Testis (tissue), 2 donors: ENCODE measurements around the gene PCBP4.

ENCODE experiments used
- POLR2A ChIP-seq: fragments of 450-650 bp; IDR thresholded peaks from one replicate; pipeline ENCODE4 v1.6.1; 2017; ENCODE audit warnings: antibody characterized with exemption, mild to moderate bottlenecking, moderate library complexity
- TF ChIP-seq, protein P1 (sequence below), 3 experiments: fragments of 450-650 bp in 2 of 3; fragments of 200-600 bp in 1 of 3; sonication (generic) in 1 of 3; IDR thresholded peaks; one replicate each; pipeline ENCODE4 v1.5.1; 2016 to 2019; ENCODE audit warnings: antibody characterized with exemption in 3 of 3, mild to moderate bottlenecking in 2 of 3, moderate library complexity in 1 of 3

DNA sequence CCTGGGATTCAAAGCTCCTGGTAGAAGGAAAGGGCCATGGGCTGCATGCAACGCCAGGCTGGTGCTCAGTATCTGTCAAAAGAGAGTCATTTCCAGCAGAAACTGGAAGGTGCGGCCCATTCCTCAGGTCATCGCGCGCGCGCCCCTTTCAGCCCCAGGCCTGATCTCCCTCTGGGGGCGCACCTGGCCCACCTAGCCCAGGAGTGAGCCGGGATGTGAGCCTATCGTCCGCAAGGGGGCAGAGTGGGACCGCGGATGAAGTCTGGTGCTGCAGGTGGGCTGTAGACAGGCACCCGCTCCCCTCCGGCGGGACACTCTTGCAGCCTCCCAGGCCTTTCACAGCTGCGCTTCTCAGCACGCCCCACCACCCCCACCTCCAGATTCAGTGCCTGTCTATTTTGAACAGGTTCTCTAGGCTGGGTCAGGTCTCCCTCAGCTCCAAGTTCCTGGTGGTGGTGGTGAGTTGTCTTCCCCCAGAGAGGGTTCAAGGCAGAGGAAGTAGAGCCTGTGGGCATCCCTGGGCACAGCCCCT lies 34.3 kb upstream of the PCBP4 start:
- TF ChIP-seq, protein P1, sequence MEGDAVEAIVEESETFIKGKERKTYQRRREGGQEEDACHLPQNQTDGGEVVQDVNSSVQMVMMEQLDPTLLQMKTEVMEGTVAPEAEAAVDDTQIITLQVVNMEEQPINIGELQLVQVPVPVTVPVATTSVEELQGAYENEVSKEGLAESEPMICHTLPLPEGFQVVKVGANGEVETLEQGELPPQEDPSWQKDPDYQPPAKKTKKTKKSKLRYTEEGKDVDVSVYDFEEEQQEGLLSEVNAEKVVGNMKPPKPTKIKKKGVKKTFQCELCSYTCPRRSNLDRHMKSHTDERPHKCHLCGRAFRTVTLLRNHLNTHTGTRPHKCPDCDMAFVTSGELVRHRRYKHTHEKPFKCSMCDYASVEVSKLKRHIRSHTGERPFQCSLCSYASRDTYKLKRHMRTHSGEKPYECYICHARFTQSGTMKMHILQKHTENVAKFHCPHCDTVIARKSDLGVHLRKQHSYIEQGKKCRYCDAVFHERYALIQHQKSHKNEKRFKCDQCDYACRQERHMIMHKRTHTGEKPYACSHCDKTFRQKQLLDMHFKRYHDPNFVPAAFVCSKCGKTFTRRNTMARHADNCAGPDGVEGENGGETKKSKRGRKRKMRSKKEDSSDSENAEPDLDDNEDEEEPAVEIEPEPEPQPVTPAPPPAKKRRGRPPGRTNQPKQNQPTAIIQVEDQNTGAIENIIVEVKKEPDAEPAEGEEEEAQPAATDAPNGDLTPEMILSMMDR (IDR thresholded peaks at IDR 0.05), result peak; percentile 82 to 96 (median 88)
- TF ChIP-seq POLR2A, result no peak
